OCI-LY1 (cell line): ENCODE data around the gene ADGRG3.

Source experiments
- H2AFZ ChIP-seq: fragments of 200-600 bp; sonication (generic), shearing (Covaris generic); 2 replicates; pipeline ENCODE4 v1.6.0; 2014; ENCODE audit warnings: antibody characterized with exemption, mild to moderate bottlenecking, low read length
- H3F3A ChIP-seq: fragments of 200-600 bp; sonication (generic), shearing (Covaris generic); 2 replicates; pipeline ENCODE4 v1.6.0; 2014; ENCODE audit warnings: mild to moderate bottlenecking, antibody characterized with exemption, low read length, moderate library complexity; ENCODE audit not compliant: insufficient read depth
- H3K27ac ChIP-seq: fragments of 200-600 bp; sonication (generic); 2 replicates; pipeline ENCODE4 v1.5.1; 2014; ENCODE audit warnings: low read length, mixed run types, mild to moderate bottlenecking, low read depth; ENCODE audit not compliant: poor library complexity, severe bottlenecking
- H3K27me3 ChIP-seq: fragments of 200-600 bp; sonication (generic); 2 replicates; pipeline ENCODE4 v1.6.0; 2014; ENCODE audit warnings: antibody characterized with exemption, mild to moderate bottlenecking, low read length, moderate library complexity; ENCODE audit not compliant: insufficient read depth
- H3K36me3 ChIP-seq: fragments of 200-600 bp; sonication (generic); 2 replicates; pipeline ENCODE4 v1.6.1; 2014; ENCODE audit warnings: mild to moderate bottlenecking, antibody characterized with exemption, low read length, moderate library complexity, mixed read lengths; ENCODE audit not compliant: insufficient read depth
- H3K4me1 ChIP-seq: fragments of 200-600 bp; sonication (generic); 2 replicates; pipeline ENCODE4 v1.5.1; 2014; ENCODE audit warnings: mild to moderate bottlenecking, low read length, moderate library complexity; ENCODE audit not compliant: insufficient read depth, severe bottlenecking
- H3K4me2 ChIP-seq: fragments of 200-600 bp; sonication (generic), shearing (Covaris generic); 2 replicates; pipeline ENCODE4 v1.6.1; 2014; ENCODE audit warnings: low read length
- H3K4me3 ChIP-seq: fragments of 200-600 bp; sonication (generic); 2 replicates; pipeline ENCODE4 v1.5.1; 2014; ENCODE audit warnings: low read length, low read depth, mild to moderate bottlenecking, mixed read lengths; ENCODE audit not compliant: poor library complexity, severe bottlenecking
- H3K79me2 ChIP-seq: fragments of 200-600 bp; shearing (Covaris generic); 2 replicates; pipeline ENCODE4 v1.6.1; 2016; ENCODE audit warnings: mixed run types, low read length, mixed read lengths; ENCODE audit not compliant: insufficient read depth
- H3K9ac ChIP-seq: fragments of 200-600 bp; sonication (generic), shearing (Covaris generic); 2 replicates; pipeline ENCODE4 v1.6.1; 2014; ENCODE audit warnings: mild to moderate bottlenecking, low read length, mixed read lengths
- H3K9me2 ChIP-seq: fragments of 200-600 bp; sonication (generic), shearing (Covaris generic); 2 replicates; pipeline ENCODE4 v1.6.1; 2014; ENCODE audit warnings: low read depth, mild to moderate bottlenecking, low read length, mixed read lengths
- H3K9me3 ChIP-seq: fragments of 200-600 bp; shearing (Covaris generic); 2 replicates; pipeline ENCODE4 v1.6.1; 2014; ENCODE audit warnings: low read length, mixed read lengths
- H4K20me1 ChIP-seq: fragments of 200-600 bp; sonication (generic), shearing (Covaris generic); 2 replicates; pipeline ENCODE4 v1.6.0; 2016; ENCODE audit warnings: mild to moderate bottlenecking, low read length; ENCODE audit not compliant: insufficient read depth
- EZH2 ChIP-seq: fragments of 200-600 bp; sonication (generic), shearing (Covaris generic); IDR thresholded peaks from 2 replicates; pipeline ENCODE4 v1.8.0; 2017; ENCODE audit warnings: borderline replicate concordance, mixed run types, mild to moderate bottlenecking, antibody characterized with exemption, low read length, moderate library complexity, mixed read lengths
- TF ChIP-seq, protein P1 (sequence below): fragments of 200-600 bp; sonication (generic), shearing (Covaris generic); IDR thresholded peaks from 2 replicates; pipeline ENCODE4 v1.5.1; 2017; ENCODE audit warnings: mild to moderate bottlenecking, antibody characterized with exemption, low read length, moderate library complexity, mixed read lengths

Gene ADGRG3

DNA sequence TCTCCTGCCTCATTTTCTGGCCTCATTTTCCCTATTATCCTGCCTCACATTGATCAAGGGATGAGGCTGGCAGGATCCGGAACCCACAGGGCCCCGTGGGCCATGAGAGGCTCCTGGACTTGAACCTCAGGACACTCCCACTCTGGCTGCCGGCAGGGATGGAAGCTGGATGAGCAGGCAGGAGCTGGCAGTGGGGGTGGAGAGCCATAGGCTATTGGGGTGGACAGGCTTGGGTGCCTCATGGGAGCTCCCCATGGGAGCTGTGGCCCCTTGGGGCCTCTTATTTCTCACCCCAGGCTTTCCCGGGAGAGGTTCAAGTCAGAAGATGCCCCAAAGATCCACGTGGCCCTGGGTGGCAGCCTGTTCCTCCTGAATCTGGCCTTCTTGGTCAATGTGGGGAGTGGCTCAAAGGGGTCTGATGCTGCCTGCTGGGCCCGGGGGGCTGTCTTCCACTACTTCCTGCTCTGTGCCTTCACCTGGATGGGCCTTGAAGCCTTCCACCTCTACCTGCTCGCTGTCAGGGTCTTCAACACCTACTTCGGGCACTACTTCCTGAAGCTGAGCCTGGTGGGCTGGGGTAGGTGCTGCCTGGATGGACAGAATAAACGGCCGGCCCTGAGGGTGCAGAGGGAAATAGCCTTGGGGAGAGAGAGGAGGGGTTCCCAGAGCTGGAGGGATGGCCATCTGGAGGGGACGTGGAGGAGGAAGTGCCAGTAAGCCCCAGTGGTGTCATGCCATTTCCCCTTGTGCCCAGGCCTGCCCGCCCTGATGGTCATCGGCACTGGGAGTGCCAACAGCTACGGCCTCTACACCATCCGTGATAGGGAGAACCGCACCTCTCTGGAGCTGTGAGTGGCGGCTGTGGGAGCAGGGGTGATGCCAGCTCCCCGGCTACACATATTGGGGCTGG is 15.8 kb downstream of the ADGRG3 start:
- Histone ChIP-seq H3K27me3 (peaks cover 5% of the 10 kb centered on the region; the same call in 1 of the 2 replicates), H3K9me2 (no peaks in the 10 kb centered on the region), H3K79me2 (no peaks in the 10 kb centered on the region), H4K20me1 (no peaks in the 10 kb centered on the region), H3K4me1 (no peaks in the 10 kb centered on the region), H3K36me3 (no peaks in the 10 kb centered on the region), H2AFZ (no peak overlapping the region), H3K9me3 (no peaks in the 10 kb centered on the region), H3K9ac (no peak overlapping the region), H3K27ac (no peak overlapping the region), H3F3A (no peaks in the 10 kb centered on the region), H3K4me2 (no peak overlapping the region), H3K4me3 (no peak overlapping the region)
- TF ChIP-seq EZH2: no peak
- TF ChIP-seq, protein P1, sequence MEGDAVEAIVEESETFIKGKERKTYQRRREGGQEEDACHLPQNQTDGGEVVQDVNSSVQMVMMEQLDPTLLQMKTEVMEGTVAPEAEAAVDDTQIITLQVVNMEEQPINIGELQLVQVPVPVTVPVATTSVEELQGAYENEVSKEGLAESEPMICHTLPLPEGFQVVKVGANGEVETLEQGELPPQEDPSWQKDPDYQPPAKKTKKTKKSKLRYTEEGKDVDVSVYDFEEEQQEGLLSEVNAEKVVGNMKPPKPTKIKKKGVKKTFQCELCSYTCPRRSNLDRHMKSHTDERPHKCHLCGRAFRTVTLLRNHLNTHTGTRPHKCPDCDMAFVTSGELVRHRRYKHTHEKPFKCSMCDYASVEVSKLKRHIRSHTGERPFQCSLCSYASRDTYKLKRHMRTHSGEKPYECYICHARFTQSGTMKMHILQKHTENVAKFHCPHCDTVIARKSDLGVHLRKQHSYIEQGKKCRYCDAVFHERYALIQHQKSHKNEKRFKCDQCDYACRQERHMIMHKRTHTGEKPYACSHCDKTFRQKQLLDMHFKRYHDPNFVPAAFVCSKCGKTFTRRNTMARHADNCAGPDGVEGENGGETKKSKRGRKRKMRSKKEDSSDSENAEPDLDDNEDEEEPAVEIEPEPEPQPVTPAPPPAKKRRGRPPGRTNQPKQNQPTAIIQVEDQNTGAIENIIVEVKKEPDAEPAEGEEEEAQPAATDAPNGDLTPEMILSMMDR: no peak

DNA sequence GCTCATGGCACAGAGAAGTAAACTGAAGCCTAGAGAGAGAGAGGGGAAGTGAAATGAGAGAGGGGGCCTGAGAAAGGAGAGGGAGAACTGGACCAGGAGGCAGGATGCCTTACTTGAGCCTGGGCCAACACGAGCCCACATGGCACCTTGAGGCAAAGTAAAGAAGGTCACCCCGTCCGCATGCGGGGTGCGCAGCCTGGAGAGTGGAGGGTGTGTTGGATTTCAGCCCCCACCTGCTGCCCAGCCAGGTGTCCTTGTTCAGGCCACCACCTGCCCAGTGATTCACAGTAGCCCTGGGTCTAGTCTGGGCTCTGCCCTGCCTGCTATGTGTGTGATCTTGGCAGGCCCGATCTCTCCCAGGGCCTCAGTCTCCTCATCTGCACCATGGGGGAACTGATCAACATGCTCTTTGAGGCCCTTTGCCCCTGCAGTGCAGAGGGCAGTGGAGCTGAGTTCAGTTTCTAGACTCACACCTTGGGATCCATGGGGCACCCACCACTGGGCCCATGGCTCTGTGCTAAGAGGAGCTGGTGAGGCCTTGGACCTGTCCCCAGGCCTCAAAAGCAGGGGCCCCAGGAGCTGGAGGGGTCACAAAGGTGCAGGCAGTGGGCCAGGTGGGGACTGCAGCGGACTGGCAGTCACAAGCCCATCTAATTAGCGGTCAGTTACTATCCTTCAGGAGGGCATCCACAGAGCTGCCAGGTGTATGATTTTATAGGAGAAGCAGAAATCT is 16.7 kb downstream of the ADGRG3 start:
- H3K4me3 ChIP-seq: no peak overlapping the region
- no peaks in the 10 kb centered on the region for H3K9me3 ChIP-seq
- no peaks in the 10 kb centered on the region for H3K9me2 ChIP-seq
- peaks cover 5% of the 10 kb centered on the region; the same call in 1 of the 2 replicates for H3K27me3 ChIP-seq
- TF ChIP-seq, protein P1: no peak
- no peak for TF ChIP-seq EZH2
- H3K36me3 ChIP-seq: no peaks in the 10 kb centered on the region
- H3K79me2 ChIP-seq: no peaks in the 10 kb centered on the region
- H3F3A ChIP-seq: no peaks in the 10 kb centered on the region
- no peaks in the 10 kb centered on the region for H4K20me1 ChIP-seq
- H3K4me1 ChIP-seq: no peaks in the 10 kb centered on the region
- H3K27ac ChIP-seq: no peak overlapping the region
- no peak overlapping the region for H3K4me2 ChIP-seq
- H3K9ac ChIP-seq: no peak overlapping the region
- no peak overlapping the region for H2AFZ ChIP-seq

- peaks cover 5% of the 10 kb centered on the region; the same call in 1 of the 2 replicates for H3K27me3 ChIP-seq
- no peak overlapping the region for H3K4me2 ChIP-seq
- no peak overlapping the region for H3K4me3 ChIP-seq
- TF ChIP-seq, protein P1: no peak
- no peak for TF ChIP-seq EZH2
- H3K79me2 ChIP-seq: no peaks in the 10 kb centered on the region
- no peak overlapping the region for H3K27ac ChIP-seq
- H3K9ac ChIP-seq: no peak overlapping the region
- no peaks in the 10 kb centered on the region for H3K9me2 ChIP-seq
- H3K4me1 ChIP-seq: no peaks in the 10 kb centered on the region
- H2AFZ ChIP-seq: no peak overlapping the region
- no peaks in the 10 kb centered on the region for H4K20me1 ChIP-seq
- H3K9me3 ChIP-seq: no peaks in the 10 kb centered on the region
- no peaks in the 10 kb centered on the region for H3K36me3 ChIP-seq
- H3F3A ChIP-seq: no peaks in the 10 kb centered on the region
Measured at GRCh38 chr16:57685633-57686032, 17.5 kb downstream of the ADGRG3 start.
